HepG2 (cell line): ENCODE results near the gene CAMK2D. TPM values are rescaled to one million over a fixed set of nuclear protein-coding genes. Genes with fewer than 3 reads are reported as not detected.

Experiments used
- ASH2L ChIP-seq: fragments of 300-600, 200-600 bp; sonication (generic); IDR thresholded peaks from 2 replicates; pipeline ENCODE4 v1.7.0; 2017; ENCODE audit warnings: low read depth, mild to moderate bottlenecking, moderate library complexity, mixed read lengths, low read length; ENCODE audit not compliant: insufficient read length
- HOXA3 ChIP-seq: sonication (generic); formaldehyde crosslinking; IDR thresholded peaks from 2 replicates; pipeline ENCODE4 v1.5.0; 2020; ENCODE audit warnings: missing genetic modification reagents
- KDM1A ChIP-seq: IDR thresholded peaks from 2 replicates; pipeline ENCODE4 v1.6.1; 2016; ENCODE audit warnings: missing compliant biosample characterization
- SMARCE1 ChIP-seq: fragments of 450-650 bp; IDR thresholded peaks from 2 replicates; pipeline ENCODE4 v1.6.1; 2017; ENCODE audit warnings: borderline replicate concordance
- TCF7 ChIP-seq: sonication (generic); IDR thresholded peaks from 2 replicates; pipeline ENCODE4 v1.6.1; 2016; ENCODE audit warnings: antibody characterized with exemption, low read depth
- ZFP41 ChIP-seq: sonication (generic); formaldehyde crosslinking; IDR thresholded peaks from 2 replicates; pipeline ENCODE4 v1.4.0; 2020; ENCODE audit warnings: mild to moderate bottlenecking, missing genetic modification reagents, borderline replicate concordance
- ZNF75D ChIP-seq: sonication (generic); formaldehyde crosslinking; IDR thresholded peaks from 2 replicates; pipeline ENCODE4 v1.8.1; 2023; ENCODE audit warnings: missing genetic modification reagents, mild to moderate bottlenecking, borderline replicate concordance
- ZNF883 ChIP-seq: sonication (generic); formaldehyde crosslinking; IDR thresholded peaks from 2 replicates; pipeline ENCODE4 v1.5.1; 2020; ENCODE audit warnings: mild to moderate bottlenecking, missing genetic modification reagents; ENCODE audit errors: not compliant biosample characterization
- polyA plus RNA-seq, 8 experiments: library from polyadenylated mRNA; depleted of rRNA in 3 of 8; stranded (reverse) in 7 of 8; unstranded in 1 of 8; fragments of >200 nt; fragmentation: Illumina TruSeq in 4 of 8; extraction: Trizol in 4 of 8; gene quantifications; 2 replicates each; pipeline versions ENCODE4 v1.2.1 to v1.2.3, GENCODE V29; 2011 to 2016; ENCODE audit warnings: low read depth in 4 of 8, missing spikeins in 1 of 8, mixed read lengths in 1 of 8; ENCODE audit not compliant: insufficient read depth in 1 of 8
- total RNA-seq, 5 experiments: library from RNA; depleted of rRNA; stranded (reverse); fragments of >200 nt; fragmentation: Illumina TruSeq; extraction: Trizol; gene quantifications; 2 replicates each; pipeline ENCODE4 v1.2.3, GENCODE V29; 2016; ENCODE audit warnings: low read depth in 1 of 5
- TF ChIP-seq, protein P1 (sequence below): IDR thresholded peaks from 2 replicates; pipeline ENCODE4 v1.6.1; 2016
- TF ChIP-seq, protein P2 (sequence below): sonication (generic); formaldehyde crosslinking; IDR thresholded peaks from 2 replicates; pipeline ENCODE4 v1.4.0; 2020; ENCODE audit warnings: missing genetic modification reagents, borderline replicate concordance
- TF ChIP-seq, protein P3 (sequence below): sonication (generic); formaldehyde crosslinking; IDR thresholded peaks from 2 replicates; pipeline ENCODE4 v1.4.0; 2020; ENCODE audit warnings: low read depth, mild to moderate bottlenecking, missing genetic modification reagents
- TF ChIP-seq, protein P4 (sequence below): sonication (generic); formaldehyde crosslinking; IDR thresholded peaks from 2 replicates; pipeline ENCODE4 v1.4.0; 2020; ENCODE audit warnings: missing genetic modification reagents, borderline replicate concordance
- TF ChIP-seq, protein P5 (sequence below): sonication (generic); formaldehyde crosslinking; conservative IDR thresholded peaks from 2 replicates; pipeline ENCODE4 v1.4.0; 2020; ENCODE audit warnings: missing genetic modification reagents
- TF ChIP-seq, protein P6 (sequence below), 2 experiments: fragments of 450-650 bp in 1 of 2; sonication (generic) in 1 of 2; formaldehyde crosslinking; IDR thresholded peaks; 2 replicates each; pipeline versions ENCODE4 v1.5.0 to v1.8.0; 2020 to 2022; ENCODE audit warnings: mild to moderate bottlenecking in 1 of 2, missing genetic modification reagents in 1 of 2
- TF ChIP-seq, protein P7 (sequence below): sonication (generic); formaldehyde crosslinking; IDR thresholded peaks from 2 replicates; pipeline ENCODE4 v1.5.0; 2020; ENCODE audit warnings: missing genetic modification reagents

Gene CAMK2D
- total and polyA plus RNA-seq, 2 of the 13 experiments (the other 11 are each of a cell fraction or from before 2014, with no cell fraction given): 18.0 to 65.4 TPM

DNA sequence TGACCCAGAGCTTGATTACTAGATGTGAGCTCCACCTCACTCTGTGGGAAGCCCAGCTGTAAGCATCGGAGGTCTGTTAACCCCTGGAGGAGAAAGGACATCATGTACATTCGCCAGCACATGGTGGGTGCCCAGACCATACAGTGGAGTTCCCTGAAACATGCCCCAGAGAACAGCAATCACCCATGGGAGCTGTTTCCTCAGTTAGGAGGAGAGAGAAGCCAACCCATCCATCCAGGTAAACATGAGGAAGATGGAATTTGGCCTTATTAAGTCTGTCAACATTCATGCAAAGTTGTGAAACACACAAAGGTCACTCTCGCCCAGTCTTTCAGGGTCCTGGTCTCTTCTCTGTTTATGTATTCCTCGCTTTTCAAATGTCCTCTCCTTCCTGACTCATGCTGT lies 357.4 kb downstream of the CAMK2D start (continued):
- TF ChIP-seq, protein P1, sequence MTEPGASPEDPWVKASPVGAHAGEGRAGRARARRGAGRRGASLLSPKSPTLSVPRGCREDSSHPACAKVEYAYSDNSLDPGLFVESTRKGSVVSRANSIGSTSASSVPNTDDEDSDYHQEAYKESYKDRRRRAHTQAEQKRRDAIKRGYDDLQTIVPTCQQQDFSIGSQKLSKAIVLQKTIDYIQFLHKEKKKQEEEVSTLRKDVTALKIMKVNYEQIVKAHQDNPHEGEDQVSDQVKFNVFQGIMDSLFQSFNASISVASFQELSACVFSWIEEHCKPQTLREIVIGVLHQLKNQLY (CRISPR knock-in tag): peak; percentile 76
- TF ChIP-seq ZNF75D (no peak), SMARCE1 (peak; percentile 47; the same call in 1 of the 2 replicates), ZNF883 (CRISPR knock-in tag) (no peak), KDM1A (peak; percentile 91), ASH2L (no peak), TCF7 (peak; percentile 50), ZFP41 (CRISPR knock-in tag) (no peak), HOXA3 (peak; percentile 78)
- TF ChIP-seq, protein P2, sequence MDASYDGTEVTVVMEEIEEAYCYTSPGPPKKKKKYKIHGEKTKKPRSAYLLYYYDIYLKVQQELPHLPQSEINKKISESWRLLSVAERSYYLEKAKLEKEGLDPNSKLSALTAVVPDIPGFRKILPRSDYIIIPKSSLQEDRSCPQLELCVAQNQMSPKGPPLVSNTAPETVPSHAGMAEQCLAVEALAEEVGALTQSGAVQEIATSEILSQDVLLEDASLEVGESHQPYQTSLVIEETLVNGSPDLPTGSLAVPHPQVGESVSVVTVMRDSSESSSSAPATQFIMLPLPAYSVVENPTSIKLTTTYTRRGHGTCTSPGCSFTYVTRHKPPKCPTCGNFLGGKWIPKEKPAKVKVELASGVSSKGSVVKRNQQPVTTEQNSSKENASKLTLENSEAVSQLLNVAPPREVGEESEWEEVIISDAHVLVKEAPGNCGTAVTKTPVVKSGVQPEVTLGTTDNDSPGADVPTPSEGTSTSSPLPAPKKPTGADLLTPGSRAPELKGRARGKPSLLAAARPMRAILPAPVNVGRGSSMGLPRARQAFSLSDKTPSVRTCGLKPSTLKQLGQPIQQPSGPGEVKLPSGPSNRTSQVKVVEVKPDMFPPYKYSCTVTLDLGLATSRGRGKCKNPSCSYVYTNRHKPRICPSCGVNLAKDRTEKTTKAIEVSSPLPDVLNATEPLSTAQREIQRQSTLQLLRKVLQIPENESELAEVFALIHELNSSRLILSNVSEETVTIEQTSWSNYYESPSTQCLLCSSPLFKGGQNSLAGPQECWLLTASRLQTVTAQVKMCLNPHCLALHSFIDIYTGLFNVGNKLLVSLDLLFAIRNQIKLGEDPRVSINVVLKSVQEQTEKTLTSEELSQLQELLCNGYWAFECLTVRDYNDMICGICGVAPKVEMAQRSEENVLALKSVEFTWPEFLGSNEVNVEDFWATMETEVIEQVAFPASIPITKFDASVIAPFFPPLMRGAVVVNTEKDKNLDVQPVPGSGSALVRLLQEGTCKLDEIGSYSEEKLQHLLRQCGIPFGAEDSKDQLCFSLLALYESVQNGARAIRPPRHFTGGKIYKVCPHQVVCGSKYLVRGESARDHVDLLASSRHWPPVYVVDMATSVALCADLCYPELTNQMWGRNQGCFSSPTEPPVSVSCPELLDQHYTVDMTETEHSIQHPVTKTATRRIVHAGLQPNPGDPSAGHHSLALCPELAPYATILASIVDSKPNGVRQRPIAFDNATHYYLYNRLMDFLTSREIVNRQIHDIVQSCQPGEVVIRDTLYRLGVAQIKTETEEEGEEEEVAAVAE: 0 out of 2 replicates have a peak, but pooled peaks have one; percentile 28
- TF ChIP-seq, protein P3, sequence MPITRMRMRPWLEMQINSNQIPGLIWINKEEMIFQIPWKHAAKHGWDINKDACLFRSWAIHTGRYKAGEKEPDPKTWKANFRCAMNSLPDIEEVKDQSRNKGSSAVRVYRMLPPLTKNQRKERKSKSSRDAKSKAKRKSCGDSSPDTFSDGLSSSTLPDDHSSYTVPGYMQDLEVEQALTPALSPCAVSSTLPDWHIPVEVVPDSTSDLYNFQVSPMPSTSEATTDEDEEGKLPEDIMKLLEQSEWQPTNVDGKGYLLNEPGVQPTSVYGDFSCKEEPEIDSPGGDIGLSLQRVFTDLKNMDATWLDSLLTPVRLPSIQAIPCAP: no peak
- TF ChIP-seq, protein P4, sequence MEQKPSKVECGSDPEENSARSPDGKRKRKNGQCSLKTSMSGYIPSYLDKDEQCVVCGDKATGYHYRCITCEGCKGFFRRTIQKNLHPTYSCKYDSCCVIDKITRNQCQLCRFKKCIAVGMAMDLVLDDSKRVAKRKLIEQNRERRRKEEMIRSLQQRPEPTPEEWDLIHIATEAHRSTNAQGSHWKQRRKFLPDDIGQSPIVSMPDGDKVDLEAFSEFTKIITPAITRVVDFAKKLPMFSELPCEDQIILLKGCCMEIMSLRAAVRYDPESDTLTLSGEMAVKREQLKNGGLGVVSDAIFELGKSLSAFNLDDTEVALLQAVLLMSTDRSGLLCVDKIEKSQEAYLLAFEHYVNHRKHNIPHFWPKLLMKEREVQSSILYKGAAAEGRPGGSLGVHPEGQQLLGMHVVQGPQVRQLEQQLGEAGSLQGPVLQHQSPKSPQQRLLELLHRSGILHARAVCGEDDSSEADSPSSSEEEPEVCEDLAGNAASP (CRISPR knock-in tag): peak; percentile 43; the same call in 1 of the 2 replicates
- TF ChIP-seq, protein P5, sequence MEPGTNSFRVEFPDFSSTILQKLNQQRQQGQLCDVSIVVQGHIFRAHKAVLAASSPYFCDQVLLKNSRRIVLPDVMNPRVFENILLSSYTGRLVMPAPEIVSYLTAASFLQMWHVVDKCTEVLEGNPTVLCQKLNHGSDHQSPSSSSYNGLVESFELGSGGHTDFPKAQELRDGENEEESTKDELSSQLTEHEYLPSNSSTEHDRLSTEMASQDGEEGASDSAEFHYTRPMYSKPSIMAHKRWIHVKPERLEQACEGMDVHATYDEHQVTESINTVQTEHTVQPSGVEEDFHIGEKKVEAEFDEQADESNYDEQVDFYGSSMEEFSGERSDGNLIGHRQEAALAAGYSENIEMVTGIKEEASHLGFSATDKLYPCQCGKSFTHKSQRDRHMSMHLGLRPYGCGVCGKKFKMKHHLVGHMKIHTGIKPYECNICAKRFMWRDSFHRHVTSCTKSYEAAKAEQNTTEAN (CRISPR knock-in tag): 0 out of 2 replicates have a peak, but pooled peaks have one; percentile 31
- TF ChIP-seq, protein P6, sequence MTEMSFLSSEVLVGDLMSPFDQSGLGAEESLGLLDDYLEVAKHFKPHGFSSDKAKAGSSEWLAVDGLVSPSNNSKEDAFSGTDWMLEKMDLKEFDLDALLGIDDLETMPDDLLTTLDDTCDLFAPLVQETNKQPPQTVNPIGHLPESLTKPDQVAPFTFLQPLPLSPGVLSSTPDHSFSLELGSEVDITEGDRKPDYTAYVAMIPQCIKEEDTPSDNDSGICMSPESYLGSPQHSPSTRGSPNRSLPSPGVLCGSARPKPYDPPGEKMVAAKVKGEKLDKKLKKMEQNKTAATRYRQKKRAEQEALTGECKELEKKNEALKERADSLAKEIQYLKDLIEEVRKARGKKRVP (CRISPR knock-in tag; IDR thresholded peaks at IDR 0.05): peak in 1 of 2 experiments; percentile 80; a peak in 2 of 4 replicates
- TF ChIP-seq, protein P7, sequence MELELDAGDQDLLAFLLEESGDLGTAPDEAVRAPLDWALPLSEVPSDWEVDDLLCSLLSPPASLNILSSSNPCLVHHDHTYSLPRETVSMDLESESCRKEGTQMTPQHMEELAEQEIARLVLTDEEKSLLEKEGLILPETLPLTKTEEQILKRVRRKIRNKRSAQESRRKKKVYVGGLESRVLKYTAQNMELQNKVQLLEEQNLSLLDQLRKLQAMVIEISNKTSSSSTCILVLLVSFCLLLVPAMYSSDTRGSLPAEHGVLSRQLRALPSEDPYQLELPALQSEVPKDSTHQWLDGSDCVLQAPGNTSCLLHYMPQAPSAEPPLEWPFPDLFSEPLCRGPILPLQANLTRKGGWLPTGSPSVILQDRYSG (CRISPR knock-in tag): no peak
